22Rv1 (cell line): Measurements from ENCODE around the gene TIMM17A.

ENCODE experiments used
- ZFX ChIP-seq: fragments of 450-650 bp; IDR thresholded peaks from 2 replicates; pipeline ENCODE4 v1.6.1; 2017; ENCODE audit warnings: antibody characterized with exemption, borderline replicate concordance
- TF ChIP-seq, protein P1 (sequence below): fragments of 450-650 bp; IDR thresholded peaks from 2 replicates; pipeline ENCODE4 v1.5.1; 2017; ENCODE audit warnings: mild to moderate bottlenecking

DNA sequence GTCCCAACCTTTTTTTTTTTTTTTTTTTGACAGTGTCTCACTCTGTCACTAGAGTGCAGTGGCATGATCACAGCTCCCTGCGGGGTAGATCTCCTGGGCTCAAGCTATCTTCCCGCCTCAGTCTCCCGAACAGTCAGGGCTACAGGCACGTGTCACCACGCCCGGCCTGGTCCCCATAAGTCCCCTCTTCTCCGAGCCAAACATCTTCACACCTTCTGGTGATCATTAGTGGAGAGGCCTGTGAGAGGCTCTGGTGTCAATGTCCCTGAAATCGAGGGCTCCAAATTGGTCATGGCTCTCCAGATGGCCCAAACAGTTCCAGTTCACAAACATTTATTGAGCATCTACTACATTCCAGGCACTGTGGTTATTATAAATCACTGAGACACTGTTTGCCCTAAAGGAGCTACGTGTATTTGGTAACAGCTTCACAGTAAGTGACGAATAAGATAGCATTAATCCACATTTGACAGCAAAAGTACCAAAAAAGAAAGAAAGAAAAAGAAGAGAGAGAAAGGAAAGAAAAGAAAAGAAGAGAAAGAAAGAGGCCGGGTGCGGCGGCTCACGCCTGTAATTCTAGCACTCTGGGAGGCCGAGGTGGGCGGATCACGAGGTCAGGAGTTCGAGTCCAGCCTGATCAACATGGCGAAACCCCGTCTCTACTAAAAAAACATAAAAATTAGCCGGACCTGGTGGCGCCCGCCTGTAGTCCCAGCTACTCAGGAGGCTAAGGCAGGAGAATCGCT is 867 bp upstream of the TIMM17A start:
- TF ChIP-seq, protein P1, sequence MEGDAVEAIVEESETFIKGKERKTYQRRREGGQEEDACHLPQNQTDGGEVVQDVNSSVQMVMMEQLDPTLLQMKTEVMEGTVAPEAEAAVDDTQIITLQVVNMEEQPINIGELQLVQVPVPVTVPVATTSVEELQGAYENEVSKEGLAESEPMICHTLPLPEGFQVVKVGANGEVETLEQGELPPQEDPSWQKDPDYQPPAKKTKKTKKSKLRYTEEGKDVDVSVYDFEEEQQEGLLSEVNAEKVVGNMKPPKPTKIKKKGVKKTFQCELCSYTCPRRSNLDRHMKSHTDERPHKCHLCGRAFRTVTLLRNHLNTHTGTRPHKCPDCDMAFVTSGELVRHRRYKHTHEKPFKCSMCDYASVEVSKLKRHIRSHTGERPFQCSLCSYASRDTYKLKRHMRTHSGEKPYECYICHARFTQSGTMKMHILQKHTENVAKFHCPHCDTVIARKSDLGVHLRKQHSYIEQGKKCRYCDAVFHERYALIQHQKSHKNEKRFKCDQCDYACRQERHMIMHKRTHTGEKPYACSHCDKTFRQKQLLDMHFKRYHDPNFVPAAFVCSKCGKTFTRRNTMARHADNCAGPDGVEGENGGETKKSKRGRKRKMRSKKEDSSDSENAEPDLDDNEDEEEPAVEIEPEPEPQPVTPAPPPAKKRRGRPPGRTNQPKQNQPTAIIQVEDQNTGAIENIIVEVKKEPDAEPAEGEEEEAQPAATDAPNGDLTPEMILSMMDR: no peak
- TF ChIP-seq ZFX: no peak
